Sigmoid colon (tissue), 4 donors: ENCODE measurements around the gene SEC61A1.

ENCODE experiments used
- CTCF ChIP-seq, 4 experiments: fragments of 450-650 bp in 3 of 4; fragments of 200-600 bp in 1 of 4; IDR thresholded peaks; one replicate each; pipeline ENCODE4 v1.5.1; 2016 to 2019; ENCODE audit warnings: antibody characterized with exemption in 4 of 4, mild to moderate bottlenecking in 3 of 4, moderate library complexity in 2 of 4
- EP300 ChIP-seq, 4 donors: sonication (generic); formaldehyde crosslinking; IDR thresholded peaks; one replicate each; pipeline ENCODE4 v1.6.1; 2017; ENCODE audit warnings: antibody characterized with exemption in 4 of 4
- POLR2A ChIP-seq, 2 donors: fragments of 450-650 bp; IDR thresholded peaks; one replicate each; pipeline ENCODE4 v1.6.1; 2016; ENCODE audit warnings: antibody characterized with exemption in 2 of 2, mild to moderate bottlenecking in 2 of 2, moderate library complexity in 2 of 2
- POLR2AphosphoS5 ChIP-seq, 4 donors: sonication (generic); formaldehyde crosslinking; IDR thresholded peaks; one replicate each; pipeline ENCODE4 v1.6.1; 2017; ENCODE audit warnings: antibody characterized with exemption in 4 of 4

GRCh38 chr3:128051459-128051836, 789 bp upstream of the SEC61A1 start:
- no peak for TF ChIP-seq CTCF (IDR thresholded peaks at IDR 0.05)
- TF ChIP-seq POLR2AphosphoS5 (IDR thresholded peaks at IDR 0.05), result no peak
- no peak for TF ChIP-seq POLR2A (IDR thresholded peaks at IDR 0.05)
- TF ChIP-seq EP300 (IDR thresholded peaks at IDR 0.05), result no peak
